ENCODE measurements around the gene ANKS1B.

DNA sequence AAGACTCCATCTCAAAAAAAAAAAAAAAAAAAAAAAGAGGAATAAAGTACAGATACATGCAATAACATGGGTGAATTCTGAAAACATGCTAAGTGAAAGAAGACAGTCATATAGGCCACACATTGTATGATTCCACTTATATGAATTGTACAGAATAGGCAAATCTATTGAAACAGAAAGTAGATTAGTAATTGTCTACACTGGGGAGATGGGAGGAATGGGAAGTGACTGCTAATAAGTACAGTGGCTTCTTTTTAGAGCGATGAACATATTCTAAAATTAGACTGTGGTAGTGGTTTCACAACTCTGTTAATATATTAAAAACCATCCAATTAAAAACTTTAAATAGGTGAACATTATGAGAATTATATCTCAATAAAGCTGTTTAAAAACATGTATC, 74.4 kb downstream of the ANKS1B start:
- TF ChIP-seq, protein P1, sequence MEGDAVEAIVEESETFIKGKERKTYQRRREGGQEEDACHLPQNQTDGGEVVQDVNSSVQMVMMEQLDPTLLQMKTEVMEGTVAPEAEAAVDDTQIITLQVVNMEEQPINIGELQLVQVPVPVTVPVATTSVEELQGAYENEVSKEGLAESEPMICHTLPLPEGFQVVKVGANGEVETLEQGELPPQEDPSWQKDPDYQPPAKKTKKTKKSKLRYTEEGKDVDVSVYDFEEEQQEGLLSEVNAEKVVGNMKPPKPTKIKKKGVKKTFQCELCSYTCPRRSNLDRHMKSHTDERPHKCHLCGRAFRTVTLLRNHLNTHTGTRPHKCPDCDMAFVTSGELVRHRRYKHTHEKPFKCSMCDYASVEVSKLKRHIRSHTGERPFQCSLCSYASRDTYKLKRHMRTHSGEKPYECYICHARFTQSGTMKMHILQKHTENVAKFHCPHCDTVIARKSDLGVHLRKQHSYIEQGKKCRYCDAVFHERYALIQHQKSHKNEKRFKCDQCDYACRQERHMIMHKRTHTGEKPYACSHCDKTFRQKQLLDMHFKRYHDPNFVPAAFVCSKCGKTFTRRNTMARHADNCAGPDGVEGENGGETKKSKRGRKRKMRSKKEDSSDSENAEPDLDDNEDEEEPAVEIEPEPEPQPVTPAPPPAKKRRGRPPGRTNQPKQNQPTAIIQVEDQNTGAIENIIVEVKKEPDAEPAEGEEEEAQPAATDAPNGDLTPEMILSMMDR (conservative IDR thresholded peaks at IDR 0.05; ENCODE audit: low read depth, low read length), result no peak
- TF ChIP-seq POLR2A (IDR thresholded peaks at IDR 0.05; ENCODE audit: low read depth, low read length) (no peak), RAD21 (IDR thresholded peaks at IDR 0.05; ENCODE audit: low read length) (no peak), FOS (IDR thresholded peaks at IDR 0.05; ENCODE audit: low read depth, low read length) (no peak), RFX5 (IDR thresholded peaks at IDR 0.05; ENCODE audit: low read depth, low read length) (no peak), MXI1 (IDR thresholded peaks at IDR 0.05; ENCODE audit: borderline replicate concordance, low read depth, low read length) (no peak), MAFK (IDR thresholded peaks at IDR 0.05; ENCODE audit: low read depth, low read length) (no peak), CHD1 (IDR thresholded peaks at IDR 0.05; ENCODE audit: low read depth, low read length) (no peak), SMC3 (IDR thresholded peaks at IDR 0.05; ENCODE audit: low read depth, low read length) (no peak)

Measured in IMR-90 (cell line).